HG03439 (cell line): ENCODE results near the gene HYLS1.

Experiments
- ATAC-seq: cut with Tn5 transposase; IDR thresholded peaks from one replicate; pipeline ENCODE4 v1.9.1; 2021; ENCODE audit warnings: mild to moderate bottlenecking, moderate library complexity; ENCODE audit not compliant: unreplicated experiment

The HYLS1 gene

DNA sequence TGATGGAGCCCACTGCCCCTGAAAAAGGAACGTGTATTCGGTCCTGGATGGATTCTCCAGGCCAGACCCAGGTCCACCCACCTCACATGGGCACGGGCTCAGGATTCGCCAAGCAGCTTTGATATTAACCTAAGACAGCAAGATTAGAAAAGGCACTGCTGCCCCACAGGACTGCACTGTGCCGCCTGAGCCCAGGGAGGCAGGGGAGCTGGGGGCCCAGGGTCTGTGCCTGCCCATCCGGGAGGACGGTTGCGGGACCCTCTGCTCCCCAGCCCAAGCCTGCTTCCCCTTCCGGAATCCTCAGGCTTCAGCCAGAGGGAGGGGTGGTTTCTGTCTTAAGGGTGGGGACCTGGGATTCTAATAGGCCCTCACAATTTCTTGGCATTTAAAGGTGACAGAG lies 44.8 kb downstream of the HYLS1 start:
- ATAC-seq: no peak

DNA sequence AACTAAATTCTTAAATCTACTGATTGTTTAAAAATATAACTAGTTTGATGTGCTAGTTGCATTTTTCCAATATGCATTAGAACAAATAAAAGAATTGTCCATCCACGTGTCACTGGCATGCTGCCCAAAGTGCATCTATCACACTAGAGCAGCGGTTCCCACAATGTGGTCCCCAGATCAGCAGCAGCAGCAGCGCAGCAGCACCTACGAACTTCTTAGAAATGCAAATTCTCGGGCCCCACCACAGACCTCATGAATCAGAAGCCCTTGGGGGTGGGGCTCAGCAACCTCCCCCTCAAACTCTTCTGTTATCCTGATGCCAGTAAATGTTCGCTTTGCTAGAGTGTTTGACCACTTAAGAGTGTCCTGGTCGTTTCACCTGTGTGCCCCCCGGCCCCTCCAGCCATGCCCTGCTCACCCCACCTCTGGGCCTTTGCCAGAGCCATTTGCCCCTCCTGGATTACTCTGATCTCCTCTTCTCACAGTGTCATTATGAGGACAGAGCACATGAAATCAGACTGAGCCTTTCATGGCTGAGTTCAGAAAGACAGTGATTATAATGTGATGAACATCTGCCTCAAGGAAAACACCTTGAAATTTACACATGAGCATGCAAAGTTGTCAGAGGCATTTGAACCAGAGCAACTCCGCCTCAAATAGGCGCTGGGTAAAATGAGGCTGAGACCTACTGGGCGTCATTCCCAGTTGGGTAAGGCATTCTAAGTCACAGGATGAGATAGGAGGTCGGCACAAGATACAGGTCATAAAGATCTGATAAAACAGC lies 45.8 kb downstream of the HYLS1 start:
- ATAC-seq: no peak

GRCh38 chr11:125934473-125934872 lies 47.0 kb downstream of the HYLS1 start:
- ATAC-seq: no peak

DNA sequence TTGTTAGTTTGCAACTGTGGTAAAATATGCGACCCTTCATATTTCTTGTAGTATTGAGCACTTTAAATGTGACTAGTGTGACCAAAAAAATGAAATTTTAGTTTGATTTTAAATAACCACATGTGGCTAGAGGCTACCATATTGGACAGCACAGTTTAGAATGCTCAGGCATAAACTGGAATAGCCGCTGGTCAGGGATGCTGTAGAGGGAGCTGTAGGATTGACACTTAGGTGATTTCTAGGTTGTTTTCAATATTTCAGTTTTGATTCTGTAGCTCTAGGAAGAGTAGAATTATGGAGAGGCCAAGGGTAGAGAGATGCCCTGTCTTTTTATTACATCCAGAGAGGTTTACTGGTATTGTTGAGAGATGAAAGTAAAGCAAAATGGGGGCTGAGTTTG lies 47.6 kb downstream of the HYLS1 start:
- ATAC-seq: no peak

- ATAC-seq: no peak
These were observed 48.2 kb downstream of the HYLS1 start for GRCh38 chr11:125935618-125936199.

DNA sequence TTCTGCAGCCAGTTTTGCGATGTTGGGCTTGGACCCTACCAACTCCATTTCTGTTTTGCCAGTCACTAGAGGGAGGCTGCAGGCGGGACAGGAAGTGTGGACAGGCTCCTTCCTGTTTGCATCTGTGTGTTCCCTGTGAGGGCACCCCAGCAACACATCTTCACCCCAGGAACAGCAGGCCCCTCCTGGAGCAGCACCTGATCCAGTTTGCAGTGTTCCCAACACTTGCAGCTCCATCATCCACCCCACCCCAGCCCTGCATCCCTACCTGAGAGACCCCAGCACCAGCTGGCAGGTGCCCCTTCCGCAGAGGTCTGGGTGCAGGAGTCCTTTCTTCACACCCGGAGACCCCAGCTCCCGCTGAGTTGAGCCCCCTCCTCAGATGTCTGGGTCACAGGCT lies 51.0 kb downstream of the HYLS1 start:
- ATAC-seq: no peak

GRCh38 chr11:125939081-125939521 lies 51.6 kb downstream of the HYLS1 start:
- no peak for ATAC-seq

- no peak for ATAC-seq
These were observed 52.7 kb downstream of the HYLS1 start for GRCh38 chr11:125940145-125940544.

- no peak for ATAC-seq
These were observed 53.8 kb downstream of the HYLS1 start for GRCh38 chr11:125941267-125941618.

GRCh38 chr11:125941619-125942611 lies 54.4 kb downstream of the HYLS1 start:
- no peak for ATAC-seq

DNA sequence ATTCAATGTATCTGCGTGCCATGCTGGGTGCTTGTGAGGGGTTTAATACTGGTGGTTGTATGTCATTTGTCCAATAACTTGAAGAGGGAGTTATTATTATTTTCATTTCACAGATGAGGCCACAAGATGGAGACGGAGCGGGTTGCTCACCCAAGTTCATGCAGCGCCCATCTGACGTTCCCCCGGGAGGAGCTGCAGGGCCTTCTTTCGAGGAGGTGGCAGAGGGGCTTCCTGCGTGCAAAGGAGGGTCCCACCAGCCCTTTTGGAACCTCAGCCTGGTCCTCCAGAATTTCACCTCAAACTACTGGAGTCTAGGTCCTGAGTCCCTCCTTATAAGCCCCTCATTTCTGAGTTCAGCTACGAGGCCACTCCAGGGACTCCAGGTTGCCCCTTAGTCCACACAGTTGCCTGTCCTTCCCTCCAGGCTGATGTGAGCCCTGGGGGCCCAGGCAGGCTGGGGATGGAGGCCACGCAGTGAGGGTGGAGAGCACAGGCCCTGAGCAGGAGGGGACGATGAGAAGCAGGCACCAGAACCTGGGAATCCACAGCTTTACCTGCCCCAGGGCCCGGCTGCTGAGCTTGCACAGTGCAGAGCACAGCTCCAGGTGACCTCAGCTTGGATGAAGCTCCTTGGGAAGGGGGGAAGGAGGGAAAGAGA lies 55.4 kb downstream of the HYLS1 start:
- no peak for ATAC-seq

- no peak for ATAC-seq
These were observed 56.3 kb downstream of the HYLS1 start for GRCh38 chr11:125943661-125944349.

- ATAC-seq: no peak
These were observed 57.0 kb downstream of the HYLS1 start for GRCh38 chr11:125944350-125945010.

DNA sequence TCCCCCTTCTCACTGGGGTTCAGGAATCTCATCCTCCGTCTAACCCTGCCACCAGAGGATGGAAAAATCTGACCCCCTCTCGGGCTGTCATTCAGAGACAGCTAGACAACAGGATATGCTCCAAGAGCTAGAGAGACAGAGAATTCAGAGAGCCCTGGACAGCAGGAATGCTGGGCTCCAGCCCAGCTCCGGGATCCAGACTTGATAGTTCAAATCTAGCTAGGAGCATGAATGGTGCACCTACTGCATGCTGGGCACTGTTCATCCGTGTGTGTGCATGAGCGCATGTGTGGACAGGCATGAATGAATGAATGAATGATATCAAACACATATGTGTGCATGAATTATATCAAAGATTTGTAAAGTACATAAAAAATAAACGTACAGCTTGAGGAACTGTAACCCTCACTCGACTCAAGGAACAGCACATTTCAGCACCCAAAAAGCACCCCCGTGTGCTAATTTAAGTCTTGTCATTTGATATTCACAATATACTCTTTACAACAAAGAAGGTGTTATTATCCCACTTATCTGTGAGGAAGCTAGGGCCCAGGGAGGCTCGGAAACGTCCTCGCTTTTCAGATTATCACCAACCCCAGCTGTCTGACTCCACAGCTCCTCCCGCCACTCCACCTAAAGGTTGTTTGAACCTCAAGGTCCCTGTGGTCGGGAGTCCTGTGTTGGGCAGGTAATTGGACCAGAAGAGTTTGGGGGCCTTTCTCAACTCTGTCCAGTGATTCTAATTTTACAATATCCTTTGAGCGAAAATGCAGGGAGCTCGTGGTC lies 57.7 kb downstream of the HYLS1 start:
- ATAC-seq: no peak

DNA sequence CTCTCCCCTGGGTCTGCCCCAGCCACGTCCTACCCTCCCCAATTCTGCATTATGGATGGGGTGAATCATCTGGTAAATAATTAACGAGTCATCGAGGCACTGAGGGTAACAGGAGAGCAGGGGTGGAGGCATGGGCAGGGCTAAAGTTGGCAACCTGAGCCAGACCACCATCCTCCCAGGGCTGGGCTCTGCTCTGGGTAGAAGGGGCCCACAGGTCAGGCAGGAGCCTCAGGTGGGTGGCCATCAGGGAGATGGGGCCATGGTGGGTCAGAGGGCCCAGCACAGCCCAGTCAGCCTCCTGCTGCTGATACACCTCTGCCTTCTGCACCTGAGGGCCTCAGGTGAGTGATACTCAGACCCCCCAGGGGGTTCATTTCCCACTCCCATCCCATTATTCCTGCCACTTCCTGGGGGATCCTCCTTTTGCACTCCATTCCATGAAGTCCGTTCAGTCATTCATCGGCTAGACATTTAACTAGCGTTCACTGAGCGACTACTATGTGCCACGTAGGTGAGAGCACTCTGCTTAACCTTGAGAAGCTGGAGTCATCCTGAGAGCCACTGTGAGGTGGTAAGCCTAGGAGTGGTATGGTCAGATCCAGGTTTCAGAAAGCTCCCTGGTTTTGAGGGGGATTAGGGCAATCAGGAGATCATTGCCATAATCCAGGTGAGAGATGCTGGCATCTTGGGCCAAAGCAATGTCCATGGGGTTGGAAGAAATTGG lies 58.5 kb downstream of the HYLS1 start, which contains the start of gene VSIG10L2:
TSS of gene VSIG10L2 (plus strand) at position 248 of the 724 bp plus-strand sequence. CDS start at position 260, 12 bp downstream.
- ATAC-seq: no peak

- ATAC-seq: no peak
These were observed 59.4 kb downstream of the HYLS1 start for GRCh38 chr11:125946712-125947418.

DNA sequence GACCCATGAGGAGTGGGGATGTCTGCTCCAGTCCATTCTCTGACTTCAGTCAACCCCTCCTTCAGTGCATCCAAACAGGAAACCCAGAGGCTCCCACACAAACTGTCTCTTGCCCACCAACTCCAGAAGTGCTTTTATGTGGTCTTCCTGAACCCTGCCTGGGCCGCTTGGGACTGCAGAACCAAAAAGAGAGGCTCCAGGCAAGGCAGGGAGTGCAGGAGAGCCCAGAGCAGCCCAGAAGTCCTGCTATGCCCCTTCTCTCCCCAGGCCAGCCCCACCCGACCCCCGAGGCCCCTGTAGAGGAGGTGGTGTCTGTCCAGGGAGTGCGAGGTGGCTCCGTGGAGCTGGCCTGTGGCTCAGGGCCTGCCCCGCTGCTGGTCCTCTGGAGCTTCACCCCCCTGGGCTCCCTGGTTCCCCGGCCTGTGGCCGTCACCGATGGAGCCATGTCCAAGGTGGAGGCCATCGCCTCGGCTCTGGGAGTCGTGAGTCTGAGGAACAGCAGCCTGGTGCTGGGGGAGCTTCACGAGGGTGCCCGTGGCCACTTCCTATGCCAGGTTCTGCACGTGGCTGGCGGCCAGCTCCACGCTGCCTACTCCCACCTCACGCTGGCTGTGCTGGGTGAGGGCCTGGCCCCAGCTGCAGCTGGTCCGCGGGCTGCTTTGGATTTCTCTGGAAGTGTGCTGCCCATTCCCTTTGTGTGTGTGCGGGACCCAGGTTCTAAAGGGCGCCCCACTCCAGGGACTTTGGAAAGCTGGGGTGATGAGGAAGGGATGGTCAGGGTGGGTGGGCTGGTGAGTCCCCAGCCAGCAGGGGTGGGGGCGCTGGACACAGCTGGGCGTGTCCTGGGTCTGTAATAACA lies 60.2 kb downstream of the HYLS1 start:
- ATAC-seq: no peak
